GM18873 (cell line): ENCODE data around the gene OVCA2.

Source experiments
- ATAC-seq: cut with Tn5 transposase; IDR thresholded peaks from one replicate; pipeline ENCODE4 v1.9.1; 2021; ENCODE audit warnings: mild to moderate bottlenecking, moderate library complexity, moderate number of reproducible peaks; ENCODE audit not compliant: unreplicated experiment, low FRiP score

Gene OVCA2

DNA sequence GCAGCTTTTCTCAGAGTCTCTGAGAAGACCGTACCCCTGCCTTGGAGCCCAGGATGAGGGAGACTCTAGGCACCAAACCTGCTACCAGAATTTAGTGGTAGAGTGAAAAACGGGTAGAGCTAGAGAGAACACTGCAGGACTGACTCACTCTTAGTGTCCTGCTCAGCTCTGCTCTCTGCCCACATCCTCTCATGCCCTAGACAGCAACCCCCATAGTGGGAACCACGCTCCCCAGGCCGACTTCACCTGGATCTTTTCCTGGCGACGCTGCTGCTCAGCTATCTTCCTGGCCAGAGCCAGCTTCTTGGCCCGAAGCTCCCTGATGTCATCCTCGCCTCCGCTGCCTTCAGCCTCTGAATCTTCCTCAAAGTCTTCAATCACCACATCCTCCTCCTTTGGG lies 39.7 kb downstream of the OVCA2 start:
- no peak for ATAC-seq

DNA sequence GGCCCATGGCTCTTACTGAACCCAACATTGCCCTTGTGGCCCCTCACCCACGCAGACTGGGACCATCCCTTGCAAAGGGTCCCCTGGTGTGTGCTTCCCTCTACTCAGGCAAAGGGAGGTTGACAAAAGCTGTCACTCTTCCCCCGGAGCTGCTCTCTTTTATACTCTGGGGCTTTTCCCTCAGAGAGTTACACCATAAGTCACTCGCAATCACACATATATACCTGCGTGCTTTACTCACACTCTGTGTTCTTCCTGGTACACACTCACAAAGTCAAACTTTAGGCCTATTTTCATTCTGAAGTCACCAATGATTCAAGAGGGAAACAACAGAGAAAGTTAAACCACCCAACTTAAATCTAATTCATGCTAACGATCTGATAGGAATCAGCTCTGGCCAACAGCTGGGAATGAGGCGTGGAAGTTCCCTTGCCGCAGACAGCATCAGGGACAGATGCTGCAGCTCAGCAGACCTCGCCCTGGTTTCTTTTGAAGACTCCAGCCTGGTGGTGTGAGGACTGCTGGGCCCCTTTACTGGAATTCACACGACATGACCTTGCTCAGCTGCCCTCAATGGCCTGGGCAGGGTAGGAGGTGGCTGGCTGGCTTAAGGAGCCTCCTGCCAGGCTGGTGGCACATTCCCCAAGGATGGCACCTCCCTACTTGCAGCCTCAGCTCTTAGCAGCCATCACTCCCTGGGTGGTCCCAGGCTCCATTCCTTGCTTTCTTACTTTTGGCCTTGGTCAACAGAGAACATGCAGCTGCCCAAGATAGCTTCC lies 40.4 kb downstream of the OVCA2 start:
- ATAC-seq: no peak

DNA sequence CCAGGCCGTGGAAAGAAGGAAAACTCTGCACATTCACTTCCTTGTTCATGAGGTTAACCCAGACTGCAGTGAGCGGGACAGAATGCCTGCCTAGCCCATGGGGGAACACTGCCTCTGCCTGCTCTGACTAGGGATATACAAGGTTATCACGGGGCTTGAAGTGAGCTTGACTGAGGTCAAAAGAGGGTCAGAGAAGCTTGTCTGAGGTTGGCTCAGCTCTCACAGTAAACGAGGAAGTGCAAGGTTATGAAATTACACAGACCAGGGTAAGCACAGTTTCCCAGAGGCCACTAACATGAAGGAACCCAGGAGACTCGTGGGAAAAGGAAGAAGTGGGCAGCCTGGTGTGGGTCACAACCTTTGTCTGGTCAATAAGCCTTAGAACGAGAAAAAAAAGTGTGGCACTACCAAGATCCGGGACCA lies 41.8 kb downstream of the OVCA2 start:
- ATAC-seq: no peak

DNA sequence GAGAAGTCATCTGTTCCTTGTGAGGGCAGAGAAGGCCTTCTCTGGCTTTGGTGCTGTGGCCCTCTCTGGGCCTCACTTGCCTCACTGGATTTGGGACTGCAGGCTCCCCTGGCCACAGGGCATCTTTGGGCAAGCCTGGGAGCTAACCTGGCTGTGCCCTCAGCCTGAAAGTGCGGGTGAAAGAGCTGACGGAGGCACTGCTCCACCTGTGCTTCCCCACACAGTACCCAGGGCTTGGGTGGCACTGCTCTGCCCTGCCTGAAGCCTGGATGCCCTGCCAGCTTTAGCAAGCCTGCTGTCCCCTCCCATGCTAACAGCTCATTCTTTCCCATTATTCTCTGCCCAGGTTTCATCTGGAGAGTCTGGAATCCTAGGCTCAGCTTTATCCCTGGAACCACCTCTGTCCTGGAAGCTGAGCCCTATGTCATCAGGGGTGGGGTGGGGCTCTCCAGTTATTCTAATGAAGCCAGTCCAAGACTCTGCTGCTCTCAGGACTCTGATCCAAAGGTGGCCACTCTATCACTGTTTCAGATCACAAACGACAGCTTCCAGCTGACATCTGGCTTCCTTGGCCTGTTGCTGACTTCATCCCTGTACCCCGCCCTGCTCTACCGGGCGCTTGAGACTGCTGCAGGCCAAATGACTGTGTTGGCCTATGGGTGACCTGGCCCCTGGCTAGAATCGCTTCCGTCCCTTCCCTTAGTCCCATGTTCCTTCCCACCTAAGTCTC lies 42.4 kb downstream of the OVCA2 start:
- no peak for ATAC-seq

DNA sequence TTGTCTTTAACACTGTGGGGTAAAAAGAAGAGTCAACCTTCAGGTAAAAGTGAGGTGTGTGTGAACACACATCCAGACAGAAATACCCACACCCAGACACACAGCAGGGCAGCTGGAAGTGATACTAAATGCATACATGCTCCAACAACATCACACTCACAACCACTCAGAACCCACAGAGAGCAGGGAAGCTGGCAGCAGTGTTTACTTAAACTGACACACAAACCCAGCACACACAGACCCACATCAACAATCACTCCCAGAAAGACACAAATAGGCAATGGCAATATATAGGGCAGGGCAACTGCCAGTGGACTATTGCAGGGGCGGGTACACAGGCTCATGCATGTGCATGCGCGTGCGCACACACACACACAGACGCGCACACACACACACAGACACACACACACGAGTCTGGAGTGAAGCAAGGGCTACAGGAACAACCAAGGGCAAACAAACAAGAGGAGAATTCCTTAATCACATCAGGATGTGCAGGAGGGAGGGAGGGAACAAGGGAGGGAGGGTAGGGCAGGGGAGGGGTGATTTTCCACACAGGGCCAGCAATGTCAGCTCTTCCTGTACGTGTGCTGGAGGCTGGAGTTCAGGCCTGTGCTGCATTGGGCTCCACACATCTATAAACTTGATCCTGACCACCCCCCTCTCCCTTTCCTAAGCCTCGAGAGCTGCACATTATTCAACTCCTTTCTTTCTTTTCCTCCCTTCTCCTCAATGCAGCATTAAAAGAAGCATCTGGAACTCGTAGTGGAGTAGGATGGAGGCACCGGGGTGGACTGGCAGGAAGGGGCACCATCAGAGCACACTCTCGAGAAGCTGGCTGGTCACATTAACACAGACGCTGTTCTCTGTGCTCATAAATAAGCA lies 43.2 kb downstream of the OVCA2 start:
- no peak for ATAC-seq

DNA sequence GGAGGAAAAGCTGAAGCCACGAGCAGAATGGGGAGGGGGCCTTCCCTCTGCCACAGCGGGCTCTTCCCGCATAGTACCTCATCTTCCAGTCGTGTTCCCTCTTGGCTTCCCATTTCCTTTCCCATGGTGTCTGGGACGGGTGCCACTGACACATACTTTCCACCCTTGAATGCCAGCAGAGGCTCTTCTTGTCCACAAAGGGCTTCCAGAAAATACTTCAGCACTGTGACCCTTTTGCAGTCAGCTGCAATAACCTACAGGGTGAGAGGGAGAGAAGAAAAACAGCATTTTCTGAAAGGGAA lies 43.8 kb downstream of the OVCA2 start:
- no peak for ATAC-seq

DNA sequence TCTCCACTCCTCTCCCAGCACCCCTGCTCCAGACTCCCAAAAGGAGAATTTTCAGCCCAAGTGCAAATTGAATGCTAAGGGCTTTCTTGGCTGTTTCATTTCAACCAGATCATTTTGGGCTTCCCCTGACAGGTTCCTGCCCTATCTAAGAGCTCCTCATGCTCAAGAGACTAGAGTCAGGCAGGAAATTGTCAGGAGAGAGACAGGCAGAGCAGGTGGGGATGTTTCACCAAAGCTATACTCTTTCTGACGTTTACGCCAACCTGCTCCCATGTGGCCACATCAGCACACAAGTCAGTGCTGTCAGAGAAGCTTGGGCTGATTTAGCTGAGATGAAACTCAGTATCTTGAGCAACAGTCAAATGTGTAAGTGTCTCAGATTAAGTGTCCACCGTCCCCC lies 44.5 kb downstream of the OVCA2 start:
- no peak for ATAC-seq

DNA sequence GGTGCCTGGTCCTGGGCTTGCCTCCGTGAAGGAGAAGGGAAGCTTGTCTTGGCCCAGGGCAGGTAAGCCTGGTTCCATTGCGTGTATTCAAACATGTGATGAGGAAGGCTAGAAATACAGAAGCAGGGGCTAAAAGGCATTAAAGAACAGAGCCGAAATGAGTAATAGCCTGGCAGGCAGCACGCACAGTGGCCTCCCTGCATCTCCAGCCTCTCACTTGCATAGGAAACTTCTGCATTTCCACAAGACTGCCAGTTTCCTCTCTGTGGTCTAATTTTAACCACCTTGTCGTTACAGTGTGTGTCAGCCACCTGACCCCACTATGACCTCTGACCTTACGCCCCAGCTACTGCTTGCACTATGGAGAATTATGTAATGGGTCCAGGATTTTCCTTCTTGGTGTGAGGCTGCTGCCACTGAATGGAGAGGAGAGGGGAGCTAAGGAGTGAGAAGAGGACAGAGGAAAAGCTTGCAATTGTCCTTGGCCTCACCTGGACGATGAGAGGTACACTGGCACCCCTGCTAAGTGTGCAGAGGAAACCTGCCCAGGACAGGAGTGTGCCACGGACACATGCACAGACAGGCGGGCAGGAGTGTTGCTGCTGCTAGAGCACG lies 45.9 kb downstream of the OVCA2 start:
- ATAC-seq: peak; percentile 32

DNA sequence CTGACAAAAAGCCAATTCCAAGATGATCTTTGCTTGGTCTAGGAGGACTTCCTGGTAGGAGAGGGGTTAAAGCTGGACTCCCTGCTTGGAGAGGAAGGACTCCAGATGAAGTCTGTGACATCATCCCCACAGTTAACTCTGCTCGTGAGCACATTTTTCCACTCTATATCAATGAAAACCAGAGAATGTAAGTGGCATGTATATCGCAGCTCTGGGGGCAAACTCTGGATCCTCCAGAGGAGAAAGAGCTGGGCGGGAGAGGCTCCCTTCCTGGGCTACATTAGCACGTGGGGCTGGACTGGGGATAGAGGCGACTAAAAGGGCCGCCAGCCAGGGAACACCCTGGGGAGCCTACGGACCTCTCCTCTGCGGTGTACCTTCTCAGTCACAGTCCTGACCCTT lies 47.2 kb downstream of the OVCA2 start:
- ATAC-seq: no peak

DNA sequence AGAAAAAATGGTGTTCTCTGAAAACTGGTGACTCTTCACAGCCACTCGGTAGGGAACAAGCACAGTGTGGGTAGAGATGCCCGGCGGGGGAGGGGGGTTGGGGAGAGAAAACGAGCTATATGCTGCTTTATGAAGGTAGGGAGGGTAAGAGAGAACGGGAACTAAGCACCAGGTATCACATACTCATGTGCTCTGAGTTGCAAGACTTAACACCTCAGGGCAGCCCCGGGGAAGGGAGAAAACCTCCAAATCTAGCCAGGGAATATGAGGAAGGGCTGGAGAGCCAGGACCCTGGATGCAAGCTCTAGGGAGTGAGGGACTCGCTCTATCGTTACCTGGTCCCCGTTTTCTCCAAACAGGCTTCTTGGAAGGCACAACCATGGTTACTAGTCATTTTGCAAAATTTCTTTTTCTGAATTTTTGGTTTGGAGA lies 48.4 kb downstream of the OVCA2 start:
- no peak for ATAC-seq

DNA sequence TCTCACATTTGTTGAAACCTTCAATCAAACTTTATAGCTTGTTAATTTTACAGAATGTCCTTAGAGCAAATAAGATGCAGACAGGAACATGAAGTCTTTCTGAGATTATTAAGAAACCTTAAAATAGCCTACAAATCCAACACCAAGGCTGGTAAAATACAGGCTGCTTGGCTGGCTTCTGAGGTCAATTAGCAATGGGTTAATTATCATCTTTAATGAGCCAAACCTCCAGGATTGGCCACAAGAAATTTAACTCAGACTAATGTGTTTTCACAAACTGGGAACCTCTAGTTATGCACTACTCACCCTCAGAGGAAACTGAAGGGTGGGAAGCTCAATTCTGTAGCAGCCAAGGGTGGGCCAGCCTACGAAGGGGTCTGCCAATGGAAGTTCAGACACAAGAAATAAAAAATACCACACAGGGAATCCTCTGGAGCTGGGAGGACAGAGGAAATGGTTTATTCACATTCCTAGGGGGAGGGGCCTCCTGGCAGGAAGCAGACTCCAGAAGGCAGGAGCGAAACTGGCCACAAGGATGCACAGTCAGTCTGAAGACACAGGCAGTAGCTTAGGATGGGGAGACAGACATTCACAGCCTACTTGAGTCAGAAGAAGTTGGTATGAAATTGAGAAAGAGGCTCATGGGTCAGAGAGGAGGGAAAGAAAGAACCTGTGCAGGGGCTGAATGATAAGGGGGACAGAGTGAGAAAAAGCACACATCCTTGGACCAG lies 49.1 kb downstream of the OVCA2 start:
- ATAC-seq: no peak

DNA sequence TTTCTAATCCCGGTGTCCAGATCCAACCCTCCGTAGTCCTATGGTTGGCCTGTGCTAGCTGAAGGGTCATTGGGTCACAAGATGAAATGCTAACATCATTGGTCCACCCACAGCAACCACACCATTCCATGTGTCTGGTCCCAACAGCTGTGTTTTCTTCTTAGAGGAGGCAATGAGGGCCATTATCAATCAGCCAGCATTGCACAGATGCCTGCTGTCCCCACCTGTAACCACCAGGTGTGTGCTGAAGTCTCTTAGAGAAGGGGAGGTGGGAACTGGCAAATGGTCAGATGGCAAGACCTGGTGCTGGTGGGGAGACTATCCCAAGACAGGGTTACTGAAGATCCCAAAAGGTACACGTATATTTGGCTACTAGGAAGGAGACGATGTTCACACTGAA lies 50.4 kb downstream of the OVCA2 start:
- no peak for ATAC-seq
